ENCODE measurements around the gene CACNB3.

The CACNB3 gene

DNA sequence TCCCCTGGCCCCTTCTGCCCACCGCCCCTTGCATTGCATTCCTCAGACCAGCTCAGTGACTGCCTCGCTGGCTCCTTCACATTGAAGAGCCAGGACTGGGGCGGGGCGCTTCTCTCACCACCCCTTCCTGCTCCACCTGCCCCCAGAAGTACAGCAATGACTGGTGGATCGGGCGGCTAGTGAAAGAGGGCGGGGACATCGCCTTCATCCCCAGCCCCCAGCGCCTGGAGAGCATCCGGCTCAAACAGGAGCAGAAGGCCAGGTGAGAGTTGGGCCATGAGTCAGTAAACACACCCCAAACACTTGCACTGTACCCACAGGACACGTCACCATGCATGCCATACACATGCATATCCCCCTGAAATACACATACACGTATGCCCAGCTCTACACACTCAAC lies 5.8 kb downstream of the CACNB3 start:
- Histone ChIP-seq H3K79me2 (ENCODE audit: control insufficient read depth, insufficient read depth, low read length) (no peaks in the 10 kb centered on the region), H3K18ac (ENCODE audit: low read length) (no peak overlapping the region), H2AK5ac (ENCODE audit: low read length) (no peak overlapping the region), H3K56ac (ENCODE audit: low read length) (no peak overlapping the region), H3K27me3 (ENCODE audit: insufficient read depth, low read length, poor library complexity) (no peaks in the 10 kb centered on the region), H3K4me2 (ENCODE audit: low read length) (no peak overlapping the region), H3K4ac (ENCODE audit: low read depth, low read length) (no peak overlapping the region), H3K9ac (ENCODE audit: low read length) (no peak overlapping the region), H4K8ac (ENCODE audit: low read depth, low read length) (no peak overlapping the region), H3K79me1 (ENCODE audit: low read length) (no peaks in the 10 kb centered on the region), H3K23ac (ENCODE audit: low read length) (no peak overlapping the region), H2BK15ac (replicated peaks; ENCODE audit: low read depth) (no peak overlapping the region), H4K5ac (ENCODE audit: low read length) (no peak overlapping the region), H3K4me1 (ENCODE audit: control insufficient read depth, low read depth, low read length) (peaks cover 4% of the 10 kb centered on the region), H2BK5ac (ENCODE audit: low read length) (no peak overlapping the region), H3K27ac (ENCODE audit: low read depth, low read length) (no peak overlapping the region), H3K4me3 (ENCODE audit: low read length) (no peak overlapping the region), H2BK120ac (ENCODE audit: low read depth, low read length) (no peak overlapping the region), H3K36me3 (ENCODE audit: control insufficient read depth, insufficient read depth, low read length) (no peaks in the 10 kb centered on the region)
- WGBS (ENCODE audit: extremely low coverage, insufficient coverage, low lambda C conversion rate) = no CpG with 5 or more reads among the region's 12 CpGs
- peak; percentile 66 for DNase-seq

DNA sequence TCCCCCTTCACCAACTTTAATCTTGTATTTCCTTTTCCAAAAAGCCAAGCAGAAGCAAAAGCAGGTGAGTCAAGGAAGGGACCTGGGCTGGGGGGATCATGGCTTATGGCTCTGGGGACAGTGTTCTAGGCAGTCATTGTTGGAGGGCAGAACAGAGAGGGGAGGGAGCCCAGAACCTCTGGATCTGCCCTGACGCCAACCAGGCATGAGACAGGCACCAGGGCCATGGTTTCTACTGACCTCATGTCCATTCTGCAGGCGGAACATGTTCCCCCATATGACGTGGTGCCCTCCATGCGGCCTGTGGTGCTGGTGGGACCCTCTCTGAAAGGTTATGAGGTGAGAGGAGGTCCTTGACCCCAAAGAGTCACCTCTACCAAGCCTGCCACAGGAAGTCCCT lies 6.6 kb downstream of the CACNB3 start:
- Histone ChIP-seq H3K18ac (ENCODE audit: low read length) (no peak overlapping the region), H3K79me2 (ENCODE audit: control insufficient read depth, insufficient read depth, low read length) (no peaks in the 10 kb centered on the region), H2BK5ac (ENCODE audit: low read length) (no peak overlapping the region), H3K4me3 (ENCODE audit: low read length) (no peak overlapping the region), H3K4ac (ENCODE audit: low read depth, low read length) (no peak overlapping the region), H3K27ac (ENCODE audit: low read depth, low read length) (no peak overlapping the region), H3K36me3 (ENCODE audit: control insufficient read depth, insufficient read depth, low read length) (no peaks in the 10 kb centered on the region), H2BK120ac (ENCODE audit: low read depth, low read length) (no peak overlapping the region), H3K23ac (ENCODE audit: low read length) (no peak overlapping the region), H3K4me1 (ENCODE audit: control insufficient read depth, low read depth, low read length) (no peaks in the 10 kb centered on the region), H3K4me2 (ENCODE audit: low read length) (no peak overlapping the region), H3K27me3 (ENCODE audit: insufficient read depth, low read length, poor library complexity) (no peaks in the 10 kb centered on the region), H3K9ac (ENCODE audit: low read length) (no peak overlapping the region), H2AK5ac (ENCODE audit: low read length) (no peak overlapping the region), H4K5ac (ENCODE audit: low read length) (no peak overlapping the region), H4K8ac (ENCODE audit: low read depth, low read length) (no peak overlapping the region), H2BK15ac (replicated peaks; ENCODE audit: low read depth) (no peak overlapping the region), H3K79me1 (ENCODE audit: low read length) (no peaks in the 10 kb centered on the region), H3K56ac (ENCODE audit: low read length) (no peak overlapping the region)
- WGBS (ENCODE audit: extremely low coverage, insufficient coverage, low lambda C conversion rate) = no CpG with 5 or more reads among the region's 4 CpGs
- no peak for DNase-seq

DNA sequence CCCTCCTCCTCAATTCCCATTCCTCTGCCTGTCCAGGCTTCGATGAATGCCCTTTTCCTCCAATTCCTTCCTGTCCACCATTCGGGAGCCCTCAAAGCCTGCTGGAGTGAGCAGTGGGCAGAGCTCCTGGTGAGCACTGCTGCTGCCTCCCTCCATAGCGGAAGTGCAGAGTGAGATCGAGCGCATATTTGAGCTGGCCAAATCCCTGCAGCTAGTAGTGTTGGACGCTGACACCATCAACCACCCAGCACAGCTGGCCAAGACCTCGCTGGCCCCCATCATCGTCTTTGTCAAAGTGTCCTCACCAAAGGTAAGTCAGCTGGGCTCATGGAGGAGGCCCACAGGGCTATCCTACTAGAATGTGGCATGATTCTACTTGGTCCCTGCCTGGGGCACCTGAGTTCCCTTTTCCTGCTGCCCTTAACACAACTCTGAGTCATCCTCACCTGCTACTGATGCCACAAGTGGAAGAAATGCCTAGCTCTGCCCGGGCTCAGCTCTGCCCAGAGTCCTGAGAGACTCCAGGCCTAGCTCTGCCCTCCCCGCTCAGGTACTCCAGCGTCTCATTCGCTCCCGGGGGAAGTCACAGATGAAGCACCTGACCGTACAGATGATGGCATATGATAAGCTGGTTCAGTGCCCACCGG lies 8.0 kb downstream of the CACNB3 start:
- Histone ChIP-seq H2BK5ac (ENCODE audit: low read length) (no peak overlapping the region), H3K4me3 (ENCODE audit: low read length) (no peak overlapping the region), H3K9ac (ENCODE audit: low read length) (no peak overlapping the region), H3K36me3 (ENCODE audit: control insufficient read depth, insufficient read depth, low read length) (peaks cover 8% of the 10 kb centered on the region), H3K4me2 (ENCODE audit: low read length) (no peak overlapping the region), H3K79me2 (ENCODE audit: control insufficient read depth, insufficient read depth, low read length) (no peaks in the 10 kb centered on the region), H2BK15ac (replicated peaks; ENCODE audit: low read depth) (no peak overlapping the region), H3K23ac (ENCODE audit: low read length) (no peak overlapping the region), H3K18ac (ENCODE audit: low read length) (no peak overlapping the region), H2BK120ac (ENCODE audit: low read depth, low read length) (no peak overlapping the region), H4K5ac (ENCODE audit: low read length) (no peak overlapping the region), H3K27me3 (ENCODE audit: insufficient read depth, low read length, poor library complexity) (no peaks in the 10 kb centered on the region), H3K4ac (ENCODE audit: low read depth, low read length) (no peak overlapping the region), H3K79me1 (ENCODE audit: low read length) (no peaks in the 10 kb centered on the region), H2AK5ac (ENCODE audit: low read length) (no peak overlapping the region), H4K8ac (ENCODE audit: low read depth, low read length) (no peak overlapping the region), H3K4me1 (ENCODE audit: control insufficient read depth, low read depth, low read length) (no peaks in the 10 kb centered on the region), H3K27ac (ENCODE audit: low read depth, low read length) (no peak overlapping the region), H3K56ac (ENCODE audit: low read length) (no peak overlapping the region)
- no CpG with 5 or more reads among the region's 15 CpGs for WGBS (ENCODE audit: extremely low coverage, insufficient coverage, low lambda C conversion rate)
- DNase-seq = no peak

DNA sequence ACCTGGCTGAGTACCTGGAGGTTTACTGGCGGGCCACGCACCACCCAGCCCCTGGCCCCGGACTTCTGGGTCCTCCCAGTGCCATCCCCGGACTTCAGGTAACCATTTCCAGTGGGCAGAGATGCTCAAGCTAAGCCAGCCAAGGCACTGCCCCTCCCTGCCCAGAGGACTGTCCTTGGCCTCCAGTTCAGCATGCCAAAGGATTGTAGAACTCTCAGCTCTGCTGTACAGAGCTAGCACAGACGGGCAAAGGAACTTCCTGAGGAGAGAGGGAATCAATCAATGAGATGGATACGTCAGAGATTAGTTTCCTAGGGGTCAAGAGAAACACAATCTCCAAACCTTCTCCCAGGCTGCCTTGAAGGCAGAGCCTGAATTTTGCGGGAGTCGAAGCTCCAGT lies 8.7 kb downstream of the CACNB3 start:
- Histone ChIP-seq H3K4me1 (ENCODE audit: control insufficient read depth, low read depth, low read length) (no peaks in the 10 kb centered on the region), H3K36me3 (ENCODE audit: control insufficient read depth, insufficient read depth, low read length) (peaks cover 14% of the 10 kb centered on the region), H2BK5ac (ENCODE audit: low read length) (no peak overlapping the region), H3K79me1 (ENCODE audit: low read length) (no peaks in the 10 kb centered on the region), H4K8ac (ENCODE audit: low read depth, low read length) (no peak overlapping the region), H3K4ac (ENCODE audit: low read depth, low read length) (no peak overlapping the region), H3K27me3 (ENCODE audit: insufficient read depth, low read length, poor library complexity) (no peaks in the 10 kb centered on the region), H2BK120ac (ENCODE audit: low read depth, low read length) (no peak overlapping the region), H3K27ac (ENCODE audit: low read depth, low read length) (no peak overlapping the region), H2AK5ac (ENCODE audit: low read length) (no peak overlapping the region), H2BK15ac (replicated peaks; ENCODE audit: low read depth) (no peak overlapping the region), H3K4me2 (ENCODE audit: low read length) (no peak overlapping the region), H3K56ac (ENCODE audit: low read length) (no peak overlapping the region), H3K9ac (ENCODE audit: low read length) (no peak overlapping the region), H3K4me3 (ENCODE audit: low read length) (no peak overlapping the region), H3K23ac (ENCODE audit: low read length) (no peak overlapping the region), H3K79me2 (ENCODE audit: control insufficient read depth, insufficient read depth, low read length) (no peaks in the 10 kb centered on the region), H4K5ac (ENCODE audit: low read length) (no peak overlapping the region), H3K18ac (ENCODE audit: low read length) (no peak overlapping the region)
- no peak for DNase-seq
- no CpG with 5 or more reads among the region's 8 CpGs for WGBS (ENCODE audit: extremely low coverage, insufficient coverage, low lambda C conversion rate)

DNA sequence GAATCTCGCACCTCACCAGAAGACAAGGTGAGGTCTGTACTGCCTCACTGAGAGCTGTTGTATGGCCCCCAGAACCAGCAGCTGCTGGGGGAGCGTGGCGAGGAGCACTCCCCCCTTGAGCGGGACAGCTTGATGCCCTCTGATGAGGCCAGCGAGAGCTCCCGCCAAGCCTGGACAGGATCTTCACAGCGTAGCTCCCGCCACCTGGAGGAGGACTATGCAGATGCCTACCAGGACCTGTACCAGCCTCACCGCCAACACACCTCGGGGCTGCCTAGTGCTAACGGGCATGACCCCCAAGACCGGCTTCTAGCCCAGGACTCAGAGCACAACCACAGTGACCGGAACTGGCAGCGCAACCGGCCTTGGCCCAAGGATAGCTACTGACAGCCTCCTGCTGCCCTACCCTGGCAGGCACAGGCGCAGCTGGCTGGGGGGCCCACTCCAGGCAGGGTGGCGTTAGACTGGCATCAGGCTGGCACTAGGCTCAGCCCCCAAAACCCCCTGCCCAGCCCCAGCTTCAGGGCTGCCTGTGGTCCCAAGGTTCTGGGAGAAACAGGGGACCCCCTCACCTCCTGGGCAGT lies 9.3 kb downstream of the CACNB3 start:
- H3K4ac ChIP-seq (ENCODE audit: low read depth, low read length) = no peak overlapping the region
- no peaks in the 10 kb centered on the region for H3K79me1 ChIP-seq (ENCODE audit: low read length)
- no peak for DNase-seq
- no peak overlapping the region for H4K8ac ChIP-seq (ENCODE audit: low read depth, low read length)
- WGBS (ENCODE audit: extremely low coverage, insufficient coverage, low lambda C conversion rate) = no CpG with 5 or more reads among the region's 17 CpGs
- H3K27me3 ChIP-seq (ENCODE audit: insufficient read depth, low read length, poor library complexity) = no peaks in the 10 kb centered on the region
- no peak overlapping the region for H3K27ac ChIP-seq (ENCODE audit: low read depth, low read length)
- H3K79me2 ChIP-seq (ENCODE audit: control insufficient read depth, insufficient read depth, low read length) = no peaks in the 10 kb centered on the region
- H3K4me3 ChIP-seq (ENCODE audit: low read length) = no peak overlapping the region
- no peak overlapping the region for H3K9ac ChIP-seq (ENCODE audit: low read length)
- no peak overlapping the region for H3K18ac ChIP-seq (ENCODE audit: low read length)
- H3K36me3 ChIP-seq (ENCODE audit: control insufficient read depth, insufficient read depth, low read length) = peaks cover 19% of the 10 kb centered on the region
- no peak overlapping the region for H2AK5ac ChIP-seq (ENCODE audit: low read length)
- H4K5ac ChIP-seq (ENCODE audit: low read length) = no peak overlapping the region
- H3K23ac ChIP-seq (ENCODE audit: low read length) = no peak overlapping the region
- no peak overlapping the region for H3K4me2 ChIP-seq (ENCODE audit: low read length)
- no peaks in the 10 kb centered on the region for H3K4me1 ChIP-seq (ENCODE audit: control insufficient read depth, low read depth, low read length)
- H2BK5ac ChIP-seq (ENCODE audit: low read length) = no peak overlapping the region
- no peak overlapping the region for H3K56ac ChIP-seq (ENCODE audit: low read length)
- no peak overlapping the region for H2BK120ac ChIP-seq (ENCODE audit: low read depth, low read length)
- H2BK15ac ChIP-seq (replicated peaks; ENCODE audit: low read depth) = no peak overlapping the region

DNA sequence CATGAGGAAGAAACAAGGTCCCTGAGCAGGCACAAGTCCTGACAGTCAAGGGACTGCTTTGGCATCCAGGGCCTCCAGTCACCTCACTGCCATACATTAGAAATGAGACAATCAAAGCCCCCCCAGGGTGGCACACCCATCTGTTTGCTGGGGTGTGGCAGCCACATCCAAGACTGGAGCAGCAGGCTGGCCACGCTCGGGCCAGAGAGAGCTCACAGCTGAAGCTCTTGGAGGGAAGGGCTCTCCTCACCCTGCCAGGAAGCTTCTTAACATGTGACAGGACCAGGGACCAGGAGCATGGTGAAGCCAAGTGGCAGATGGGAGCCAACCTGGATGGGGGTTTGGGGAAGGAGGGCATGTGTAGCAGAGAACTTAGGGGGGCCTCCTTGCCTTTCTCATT lies 10.0 kb downstream of the CACNB3 start:
- peaks cover 23% of the 10 kb centered on the region for H3K36me3 ChIP-seq (ENCODE audit: control insufficient read depth, insufficient read depth, low read length)
- no peaks in the 10 kb centered on the region for H3K4me1 ChIP-seq (ENCODE audit: control insufficient read depth, low read depth, low read length)
- WGBS (ENCODE audit: extremely low coverage, insufficient coverage, low lambda C conversion rate) = no CpG with 5 or more reads among the region's 2 CpGs

More for the DNA sequence above, 10.0 kb downstream of the CACNB3 start:
- Histone ChIP-seq H3K4ac (ENCODE audit: low read depth, low read length) (no peak overlapping the region), H3K4me2 (ENCODE audit: low read length) (no peak overlapping the region), H4K8ac (ENCODE audit: low read depth, low read length) (no peak overlapping the region), H3K18ac (ENCODE audit: low read length) (no peak overlapping the region), H3K56ac (ENCODE audit: low read length) (no peak overlapping the region), H3K27ac (ENCODE audit: low read depth, low read length) (no peak overlapping the region), H3K79me1 (ENCODE audit: low read length) (no peaks in the 10 kb centered on the region), H2BK120ac (ENCODE audit: low read depth, low read length) (no peak overlapping the region), H2BK5ac (ENCODE audit: low read length) (no peak overlapping the region), H2BK15ac (replicated peaks; ENCODE audit: low read depth) (no peak overlapping the region), H3K79me2 (ENCODE audit: control insufficient read depth, insufficient read depth, low read length) (no peaks in the 10 kb centered on the region), H3K4me3 (ENCODE audit: low read length) (no peak overlapping the region), H2AK5ac (ENCODE audit: low read length) (no peak overlapping the region), H3K27me3 (ENCODE audit: insufficient read depth, low read length, poor library complexity) (no peaks in the 10 kb centered on the region), H3K23ac (ENCODE audit: low read length) (no peak overlapping the region), H4K5ac (ENCODE audit: low read length) (no peak overlapping the region), H3K9ac (ENCODE audit: low read length) (no peak overlapping the region)
- no peak for DNase-seq
